SK-N-SH (cell line): ENCODE results near the gene B3GALT2. TPM values are rescaled to one million over a fixed set of nuclear protein-coding genes. Genes with fewer than 3 reads are reported as not detected.

Source experiments
- CTCF ChIA-PET: fragments of 300-600, 350-600 bp; formaldehyde crosslinking; extraction: SDS; loops from one replicate; lab custom pipeline; 2021; lab: Yijun Ruan, JAX
- POLR2A ChIA-PET: fragments of 350-600 bp; sonication (Branson Sonifier 250); formaldehyde crosslinking; extraction: SDS; loops from one replicate; lab custom pipeline; 2020; ENCODE audit warnings: antibody characterized with exemption, inconsistent platforms; lab: Yijun Ruan, JAX
- DNase-seq: peaks from one replicate; pipeline ENCODE4 v3.0.0; 2012
- H2AFZ ChIP-seq: fragments of 200-600 bp; sonication (generic); 2 replicates; pipeline ENCODE4 v1.8.1; 2016; ENCODE audit warnings: antibody characterized with exemption, mild to moderate bottlenecking, low read depth
- H3F3A ChIP-seq: fragments of 200-600 bp; sonication (generic); replicated peaks from 2 replicates; pipeline ENCODE3; 2016; ENCODE audit warnings: antibody characterized with exemption, mild to moderate bottlenecking; ENCODE audit not compliant: insufficient read depth
- H3K27ac ChIP-seq, 2 experiments: fragments of 200-500 bp in 1 of 2; fragments of 200-600 bp in 1 of 2; sonication (Bioruptor generic) in 1 of 2; sonication (generic), shearing (Covaris generic) in 1 of 2; 2 replicates each; pipeline versions ENCODE4 v1.5.1 to v1.6.1; 2014 to 2016; ENCODE audit warnings: low read depth in 2 of 2, inconsistent platforms in 1 of 2, low read length in 1 of 2, mild to moderate bottlenecking in 1 of 2, mixed read lengths in 1 of 2
- H3K27me3 ChIP-seq: fragments of 200-600 bp; sonication (generic), shearing (Covaris generic); 2 replicates; pipeline ENCODE4 v1.6.1; 2016; ENCODE audit warnings: mixed run types; ENCODE audit not compliant: insufficient read depth
- H3K36me3 ChIP-seq, 2 experiments: fragments of 200-500 bp in 1 of 2; fragments of 200-600 bp in 1 of 2; sonication (Bioruptor generic) in 1 of 2; sonication (generic) in 1 of 2; replicated peaks in 1 of 2; 2 replicates each; pipeline versions ENCODE3 to v1.5.1; 2014 to 2016; ENCODE audit warnings: low read length in 1 of 2, mild to moderate bottlenecking in 1 of 2; ENCODE audit not compliant: insufficient read depth in 2 of 2, control insufficient read depth in 1 of 2
- H3K4me1 ChIP-seq, 2 experiments: fragments of 200-500 bp in 1 of 2; fragments of 200-600 bp in 1 of 2; sonication (Bioruptor generic) in 1 of 2; sonication (generic), shearing (Covaris generic) in 1 of 2; 2 replicates each; pipeline versions ENCODE4 v1.5.1 to v1.6.1; 2014 to 2016; ENCODE audit warnings: low read depth in 1 of 2, low read length in 1 of 2, mixed run types in 1 of 2; ENCODE audit not compliant: insufficient read depth in 2 of 2, control insufficient read depth in 1 of 2
- H3K4me2 ChIP-seq: fragments of 200-600 bp; sonication (generic), shearing (Covaris generic); 2 replicates; pipeline ENCODE4 v1.6.1; 2017; ENCODE audit warnings: mixed run types
- H3K4me3 ChIP-seq, 2 experiments: fragments of 200-500 bp in 1 of 2; fragments of 200-600 bp in 1 of 2; sonication (Bioruptor generic) in 1 of 2; sonication (generic), shearing (Covaris generic) in 1 of 2; 2 replicates each; pipeline versions ENCODE4 v1.5.1 to v1.8.1; 2014 to 2016; ENCODE audit warnings: low read depth in 2 of 2, inconsistent platforms in 1 of 2, low read length in 1 of 2, mild to moderate bottlenecking in 1 of 2, mixed read lengths in 1 of 2, moderate library complexity in 1 of 2
- H3K79me2 ChIP-seq: fragments of 200-600 bp; sonication (generic); 2 replicates; pipeline ENCODE4 v1.8.1; 2017; ENCODE audit warnings: mild to moderate bottlenecking; ENCODE audit not compliant: insufficient read depth
- H3K9ac ChIP-seq: fragments of 200-600 bp; sonication (generic); 2 replicates; pipeline ENCODE4 v1.6.1; 2017; ENCODE audit warnings: mixed run types
- H3K9me2 ChIP-seq: fragments of 200-600 bp; sonication (generic); 2 replicates; pipeline ENCODE4 v1.6.1; 2017; ENCODE audit warnings: mixed run types
- H3K9me3 ChIP-seq: fragments of 200-600 bp; sonication (generic); 2 replicates; pipeline ENCODE4 v1.6.1; 2017; ENCODE audit warnings: mixed run types, mild to moderate bottlenecking, moderate library complexity
- H4K20me1 ChIP-seq: fragments of 200-600 bp; sonication (generic); 2 replicates; pipeline ENCODE4 v1.6.1; 2017; ENCODE audit warnings: mild to moderate bottlenecking, mixed run types; ENCODE audit not compliant: insufficient read depth
- ELF1 ChIP-seq: IDR thresholded peaks from 2 replicates; pipeline ENCODE4 v1.4.0; 2012
- FOXJ3 ChIP-seq: sonication (generic); formaldehyde crosslinking; IDR thresholded peaks from 2 replicates; pipeline ENCODE4 v1.5.1; 2020; ENCODE audit warnings: mild to moderate bottlenecking, missing genetic modification reagents
- RAD21 ChIP-seq: IDR thresholded peaks from 2 replicates; pipeline ENCODE4 v1.6.1; 2012; ENCODE audit warnings: mild to moderate bottlenecking, low read length
- TCF12 ChIP-seq: IDR thresholded peaks from 2 replicates; pipeline ENCODE4 v1.4.0; 2012
- YY1 ChIP-seq: IDR thresholded peaks from 2 replicates; pipeline ENCODE4 v1.4.0; 2012; ENCODE audit warnings: low read depth, mild to moderate bottlenecking
- WGBS: methylation state at CpG from one replicate; pipeline ENCODE4 v1.1.6; 2017; ENCODE audit warnings: low lambda C conversion rate; 5-methylcytosine and 5-hydroxymethylcytosine counted together
- polyA plus RNA-seq, 3 experiments: library from polyadenylated mRNA; depleted of rRNA; stranded (reverse); fragments of >200 nt; gene quantifications; 2 replicates each; pipeline ENCODE4 v1.2.3, GENCODE V29; 2012
- TF ChIP-seq, protein P1 (sequence below): IDR thresholded peaks from 2 replicates; pipeline ENCODE4 v1.4.0; 2012; ENCODE audit warnings: low read depth, borderline replicate concordance
- TF ChIP-seq, protein P2 (sequence below): IDR thresholded peaks from 2 replicates; pipeline ENCODE4 v1.6.1; 2012; ENCODE audit warnings: mild to moderate bottlenecking, low read depth, low read length, moderate library complexity

The B3GALT2 gene
- polyA plus RNA-seq, 1 of the 3 experiments (the other 2 are of a cell fraction) = 0.23 TPM

DNA sequence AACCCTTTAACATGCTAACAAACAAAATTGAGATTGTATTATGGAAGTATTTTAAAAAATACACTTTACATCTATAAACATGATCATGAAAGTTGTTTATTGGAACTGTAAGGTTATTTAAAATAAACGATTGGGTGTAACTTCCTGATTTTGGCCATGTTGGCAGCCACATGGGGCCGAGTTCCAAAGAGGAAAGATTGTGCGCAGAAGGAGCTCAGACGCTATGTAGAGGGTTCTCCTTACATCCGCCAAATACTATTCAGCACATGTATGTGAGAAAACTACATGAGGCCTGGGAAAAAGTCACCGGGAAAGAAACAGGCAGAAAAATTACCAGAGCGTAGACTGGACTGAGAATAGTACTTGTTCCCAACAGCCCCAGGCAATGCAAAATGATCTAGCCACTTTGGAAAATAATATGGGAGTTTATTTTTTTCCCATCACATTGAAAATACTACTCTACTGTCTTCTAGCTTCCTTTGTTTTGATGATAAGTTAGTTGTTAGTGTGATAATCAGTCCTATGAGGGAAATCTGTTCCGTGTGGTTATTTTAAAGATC lies 35.7 kb upstream of the B3GALT2 start:
- ChIA-PET CTCF (no interaction called here), POLR2A (no interaction called here)
- peaks cover 5% of the 10 kb centered on the region for H3F3A ChIP-seq
- H3K4me1 ChIP-seq = peaks cover 0 to 3% of the 10 kb centered on the region in 2 experiments; a peak in 2 of 4 replicates
- no peaks in the 10 kb centered on the region for H3K27me3 ChIP-seq
- peaks cover 17% of the 10 kb centered on the region for H3K79me2 ChIP-seq
- no peak for DNase-seq
- TF ChIP-seq, protein P1, sequence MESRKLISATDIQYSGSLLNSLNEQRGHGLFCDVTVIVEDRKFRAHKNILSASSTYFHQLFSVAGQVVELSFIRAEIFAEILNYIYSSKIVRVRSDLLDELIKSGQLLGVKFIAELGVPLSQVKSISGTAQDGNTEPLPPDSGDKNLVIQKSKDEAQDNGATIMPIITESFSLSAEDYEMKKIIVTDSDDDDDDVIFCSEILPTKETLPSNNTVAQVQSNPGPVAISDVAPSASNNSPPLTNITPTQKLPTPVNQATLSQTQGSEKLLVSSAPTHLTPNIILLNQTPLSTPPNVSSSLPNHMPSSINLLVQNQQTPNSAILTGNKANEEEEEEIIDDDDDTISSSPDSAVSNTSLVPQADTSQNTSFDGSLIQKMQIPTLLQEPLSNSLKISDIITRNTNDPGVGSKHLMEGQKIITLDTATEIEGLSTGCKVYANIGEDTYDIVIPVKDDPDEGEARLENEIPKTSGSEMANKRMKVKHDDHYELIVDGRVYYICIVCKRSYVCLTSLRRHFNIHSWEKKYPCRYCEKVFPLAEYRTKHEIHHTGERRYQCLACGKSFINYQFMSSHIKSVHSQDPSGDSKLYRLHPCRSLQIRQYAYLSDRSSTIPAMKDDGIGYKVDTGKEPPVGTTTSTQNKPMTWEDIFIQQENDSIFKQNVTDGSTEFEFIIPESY = no peak
- TF ChIP-seq ELF1 = no peak
- peaks cover 7 to 48% of the 10 kb centered on the region in 2 experiments for H3K36me3 ChIP-seq
- H3K4me2 ChIP-seq = no peak overlapping the region
- H3K9ac ChIP-seq = no peak overlapping the region
- no peak overlapping the region for H3K4me3 ChIP-seq
- H3K27ac ChIP-seq = no peak overlapping the region
- WGBS = 96% methylated on average over 8 of the region's 8 CpGs
- H3K9me2 ChIP-seq = no peaks in the 10 kb centered on the region
- no peaks in the 10 kb centered on the region for H4K20me1 ChIP-seq
- no peaks in the 10 kb centered on the region for H3K9me3 ChIP-seq
- H2AFZ ChIP-seq = no peak overlapping the region

DNA sequence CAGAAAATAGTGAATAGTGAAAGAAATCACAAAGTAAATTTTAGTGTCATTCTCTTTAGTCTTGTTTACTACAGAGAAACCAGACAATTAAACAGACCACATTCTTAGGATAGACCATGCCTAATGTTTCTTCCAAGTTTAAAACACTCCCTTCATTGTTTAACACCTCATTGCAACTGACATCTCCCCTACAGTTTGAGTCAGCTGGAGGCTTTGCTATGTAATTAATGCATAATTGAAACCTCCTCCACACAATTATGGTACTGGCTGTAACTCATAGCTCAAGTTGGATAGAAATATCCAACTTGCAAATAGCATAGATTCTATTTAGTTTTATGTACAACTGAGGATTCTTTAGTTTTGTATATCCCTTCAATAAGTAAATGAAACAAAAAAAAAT lies 35.2 kb upstream of the B3GALT2 start:
- H2AFZ ChIP-seq = no peak overlapping the region
- H4K20me1 ChIP-seq = no peaks in the 10 kb centered on the region
- H3K27ac ChIP-seq = no peak overlapping the region
- no peaks in the 10 kb centered on the region for H3K9me3 ChIP-seq
- POLR2A ChIA-PET = no interaction called here
- no peak overlapping the region for H3K4me3 ChIP-seq
- no peak overlapping the region for H3K4me2 ChIP-seq
- peaks cover 7 to 48% of the 10 kb centered on the region in 2 experiments for H3K36me3 ChIP-seq
- DNase-seq = no peak
- peaks cover 14% of the 10 kb centered on the region for H3K79me2 ChIP-seq
- no peak overlapping the region for H3K9ac ChIP-seq
- no peaks in the 10 kb centered on the region for H3K27me3 ChIP-seq
- CTCF ChIA-PET = no interaction called here
- peaks cover 0 to 3% of the 10 kb centered on the region in 2 experiments; a peak in 2 of 4 replicates for H3K4me1 ChIP-seq
- H3F3A ChIP-seq = peaks cover 5% of the 10 kb centered on the region
- no peaks in the 10 kb centered on the region for H3K9me2 ChIP-seq
- TF ChIP-seq RAD21 (no peak), FOXJ3 (CRISPR knock-in tag) (no peak), TCF12 (no peak), YY1 (no peak)
- TF ChIP-seq, protein P2, sequence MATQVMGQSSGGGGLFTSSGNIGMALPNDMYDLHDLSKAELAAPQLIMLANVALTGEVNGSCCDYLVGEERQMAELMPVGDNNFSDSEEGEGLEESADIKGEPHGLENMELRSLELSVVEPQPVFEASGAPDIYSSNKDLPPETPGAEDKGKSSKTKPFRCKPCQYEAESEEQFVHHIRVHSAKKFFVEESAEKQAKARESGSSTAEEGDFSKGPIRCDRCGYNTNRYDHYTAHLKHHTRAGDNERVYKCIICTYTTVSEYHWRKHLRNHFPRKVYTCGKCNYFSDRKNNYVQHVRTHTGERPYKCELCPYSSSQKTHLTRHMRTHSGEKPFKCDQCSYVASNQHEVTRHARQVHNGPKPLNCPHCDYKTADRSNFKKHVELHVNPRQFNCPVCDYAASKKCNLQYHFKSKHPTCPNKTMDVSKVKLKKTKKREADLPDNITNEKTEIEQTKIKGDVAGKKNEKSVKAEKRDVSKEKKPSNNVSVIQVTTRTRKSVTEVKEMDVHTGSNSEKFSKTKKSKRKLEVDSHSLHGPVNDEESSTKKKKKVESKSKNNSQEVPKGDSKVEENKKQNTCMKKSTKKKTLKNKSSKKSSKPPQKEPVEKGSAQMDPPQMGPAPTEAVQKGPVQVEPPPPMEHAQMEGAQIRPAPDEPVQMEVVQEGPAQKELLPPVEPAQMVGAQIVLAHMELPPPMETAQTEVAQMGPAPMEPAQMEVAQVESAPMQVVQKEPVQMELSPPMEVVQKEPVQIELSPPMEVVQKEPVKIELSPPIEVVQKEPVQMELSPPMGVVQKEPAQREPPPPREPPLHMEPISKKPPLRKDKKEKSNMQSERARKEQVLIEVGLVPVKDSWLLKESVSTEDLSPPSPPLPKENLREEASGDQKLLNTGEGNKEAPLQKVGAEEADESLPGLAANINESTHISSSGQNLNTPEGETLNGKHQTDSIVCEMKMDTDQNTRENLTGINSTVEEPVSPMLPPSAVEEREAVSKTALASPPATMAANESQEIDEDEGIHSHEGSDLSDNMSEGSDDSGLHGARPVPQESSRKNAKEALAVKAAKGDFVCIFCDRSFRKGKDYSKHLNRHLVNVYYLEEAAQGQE = no peak
- TF ChIP-seq, protein P1 = no peak
